Measurements from ENCODE around the gene TMEM88.
A peak's percentile ranks its signal among the peaks of the same experiment; 100 is the strongest.
"Not testable (repeated sequence)": the region's sequence is repeated elsewhere in the genome, so short reads cannot be mapped to it uniquely, and the experiment has no call there.

Gene TMEM88

GRCh38 chr17:7854851-7855659 is at the start of gene TMEM88:
TMEM88 (plus strand) TSS chr17:7855066; CDS start chr17:7855075, 9 bp downstream.
- peak; percentile 32 for DNase-seq

- no peak for DNase-seq
These were observed 48.3 kb upstream of the TMEM88 start for GRCh38 chr17:7806587-7806986.

GRCh38 chr17:7807206-7807605 is 47.7 kb upstream of the TMEM88 start:
- no peak for DNase-seq

GRCh38 chr17:7809086-7809790 is 45.6 kb upstream of the TMEM88 start:
- DNase-seq, result no peak

DNA sequence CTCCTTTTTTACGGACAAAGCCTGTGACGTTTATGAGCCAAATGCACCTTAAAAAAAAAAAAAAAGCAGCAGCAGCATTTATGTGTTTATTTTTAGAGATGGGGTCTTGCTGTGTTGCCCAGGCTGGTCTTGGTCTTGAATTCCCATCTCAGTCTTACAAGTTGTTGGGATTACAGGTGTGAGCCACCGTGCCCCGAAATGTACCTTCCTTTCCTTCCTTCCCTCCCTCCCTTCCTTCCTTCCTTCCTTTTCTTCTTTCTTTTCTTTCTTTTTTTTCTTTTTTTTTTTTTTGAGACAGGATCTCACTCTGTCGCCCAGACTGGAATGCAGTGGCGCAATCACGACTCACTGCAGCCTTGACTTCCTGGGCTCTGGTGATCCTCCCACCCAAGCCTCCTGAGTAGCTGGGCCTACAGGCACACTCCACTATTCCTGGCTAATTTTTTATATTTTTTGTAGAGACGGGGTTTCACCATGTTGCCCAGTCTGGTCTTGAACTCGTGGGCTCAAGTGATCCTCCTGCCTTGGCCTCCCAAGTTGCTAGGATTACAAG is 45.0 kb upstream of the TMEM88 start:
- DNase-seq, result not testable (repeated sequence)

DNA sequence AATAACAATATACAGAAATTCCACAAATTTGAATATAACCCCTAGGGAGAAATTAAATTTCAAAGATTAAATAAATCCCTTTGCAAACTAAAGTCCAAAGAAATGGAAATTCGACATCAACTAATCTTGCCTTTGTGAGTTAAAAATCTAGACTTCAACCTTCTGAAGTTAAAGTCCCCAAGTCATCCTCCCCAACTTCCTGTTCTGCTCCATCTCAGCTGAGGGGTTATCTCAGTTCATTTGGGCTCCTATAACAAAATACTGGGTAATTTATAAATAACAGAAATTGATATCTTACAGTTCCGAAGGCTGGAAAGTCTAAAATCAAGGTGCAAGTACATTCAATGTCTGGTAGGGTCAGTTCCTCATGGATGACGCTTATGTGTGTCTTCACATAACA is 43.6 kb upstream of the TMEM88 start:
- no peak for DNase-seq

GRCh38 chr17:7814969-7815368 is 39.9 kb upstream of the TMEM88 start:
- DNase-seq, result no peak

DNA sequence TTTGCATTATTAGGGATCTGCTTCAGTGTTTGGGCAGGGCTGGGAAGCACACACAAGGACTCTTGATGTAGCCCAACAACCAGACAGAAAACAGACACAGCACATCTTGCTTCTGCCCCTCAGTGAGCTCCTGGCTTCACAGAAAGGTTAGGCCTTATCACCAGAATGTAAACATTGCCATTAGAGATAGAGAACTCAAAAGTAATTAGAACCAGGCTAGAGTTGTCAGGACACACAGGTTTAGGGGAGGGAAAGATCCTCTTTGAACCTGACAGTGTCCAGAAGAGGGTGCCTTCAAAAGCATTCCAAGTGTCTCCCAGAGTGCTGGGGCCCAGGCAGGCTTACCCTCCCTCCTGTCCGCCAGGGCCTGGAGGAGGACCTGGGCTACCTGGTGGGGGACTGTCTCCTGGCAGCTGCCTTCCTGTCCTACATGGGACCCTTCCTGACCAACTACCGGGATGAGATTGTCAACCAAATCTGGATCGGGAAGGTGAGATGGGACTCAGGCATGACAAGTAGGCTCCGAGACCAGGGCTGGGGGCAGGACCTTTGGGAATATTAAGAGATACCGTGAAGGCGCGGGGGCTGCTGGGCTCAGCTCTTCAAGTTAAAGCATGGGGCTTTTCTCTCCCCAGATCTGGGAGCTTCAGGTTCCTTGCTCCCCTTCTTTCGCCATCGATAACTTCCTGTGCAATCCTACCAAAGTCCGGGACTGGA is 37.8 kb upstream of the TMEM88 start:
- DNase-seq, result no peak

DNA sequence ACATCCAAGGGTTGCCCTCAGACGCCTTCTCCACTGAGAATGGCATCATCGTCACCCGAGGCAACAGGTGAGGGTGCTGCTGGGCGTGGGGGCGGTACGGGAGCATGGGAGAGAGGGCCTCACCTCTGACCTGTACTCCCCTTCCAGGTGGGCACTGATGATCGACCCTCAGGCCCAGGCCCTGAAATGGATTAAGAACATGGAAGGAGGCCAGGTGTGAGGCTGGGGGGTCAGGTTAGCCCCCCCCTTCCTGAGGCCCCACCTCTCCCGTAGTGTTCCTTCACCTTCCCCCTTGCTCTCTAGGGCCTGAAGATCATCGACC is 37.3 kb upstream of the TMEM88 start:
- DNase-seq, result no peak

- DNase-seq, result no peak
These were observed 36.8 kb upstream of the TMEM88 start for GRCh38 chr17:7818026-7818425.

DNA sequence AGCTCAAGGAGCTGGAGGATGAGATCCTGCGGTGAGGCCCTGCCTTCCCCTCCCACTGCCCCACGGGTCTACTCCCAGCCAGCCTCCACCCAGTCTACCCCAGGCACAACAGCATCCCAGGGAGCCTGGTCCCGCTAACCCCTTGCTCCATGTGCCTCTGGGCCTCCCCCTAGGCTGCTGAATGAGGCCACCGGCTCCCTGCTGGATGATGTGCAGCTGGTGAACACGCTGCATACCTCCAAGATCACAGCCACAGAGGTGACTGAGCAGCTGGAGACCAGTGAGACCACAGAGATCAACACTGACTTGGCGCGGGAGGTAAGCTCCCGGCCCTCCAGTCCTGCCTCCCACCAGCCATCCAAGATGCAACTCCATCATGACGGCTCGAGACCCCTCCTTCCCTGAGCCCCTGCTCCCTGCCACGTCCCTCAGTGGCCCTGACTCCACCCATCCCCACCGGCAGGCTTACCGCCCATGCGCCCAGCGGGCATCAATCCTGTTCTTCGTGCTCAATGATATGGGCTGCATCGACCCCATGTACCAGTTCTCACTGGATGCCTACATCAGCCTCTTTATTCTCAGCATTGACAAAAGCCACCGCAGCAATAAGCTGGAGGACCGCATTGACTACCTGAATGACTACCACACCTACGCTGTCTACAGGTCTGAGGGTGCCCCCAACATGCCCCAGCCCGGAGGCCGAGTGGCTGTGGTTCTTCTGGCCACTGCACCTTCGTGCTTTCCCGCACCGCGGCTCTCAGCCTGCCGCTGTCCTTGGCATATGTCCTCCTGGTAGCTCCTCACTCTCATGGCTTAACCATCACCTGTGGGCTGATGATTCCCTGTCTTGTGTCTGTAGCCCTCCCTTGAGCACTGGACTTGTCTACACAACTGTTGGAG is 35.9 kb upstream of the TMEM88 start:
- no peak for DNase-seq

DNA sequence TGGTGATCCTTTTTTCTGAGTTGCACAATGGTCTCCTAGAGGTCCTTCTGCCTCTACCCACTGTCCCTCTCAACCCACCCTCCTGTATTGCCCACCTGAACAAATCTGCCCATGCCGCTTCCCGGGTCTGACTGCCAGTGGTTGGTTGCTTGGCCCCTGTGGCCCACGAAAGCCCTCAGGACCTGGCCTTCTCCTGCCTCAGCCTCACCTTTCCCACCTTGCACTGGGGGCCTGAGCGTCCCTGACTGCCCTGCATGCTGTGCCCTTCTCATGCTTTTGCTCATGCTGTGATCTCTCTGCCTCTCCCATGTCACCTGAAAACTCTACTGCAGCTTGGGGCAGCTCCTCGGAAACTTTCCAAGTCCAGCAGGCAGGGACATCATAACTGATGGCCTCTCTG is 34.6 kb upstream of the TMEM88 start:
- no peak for DNase-seq

- DNase-seq, result no peak
These were observed 32.7 kb upstream of the TMEM88 start for GRCh38 chr17:7822126-7822525.

DNA sequence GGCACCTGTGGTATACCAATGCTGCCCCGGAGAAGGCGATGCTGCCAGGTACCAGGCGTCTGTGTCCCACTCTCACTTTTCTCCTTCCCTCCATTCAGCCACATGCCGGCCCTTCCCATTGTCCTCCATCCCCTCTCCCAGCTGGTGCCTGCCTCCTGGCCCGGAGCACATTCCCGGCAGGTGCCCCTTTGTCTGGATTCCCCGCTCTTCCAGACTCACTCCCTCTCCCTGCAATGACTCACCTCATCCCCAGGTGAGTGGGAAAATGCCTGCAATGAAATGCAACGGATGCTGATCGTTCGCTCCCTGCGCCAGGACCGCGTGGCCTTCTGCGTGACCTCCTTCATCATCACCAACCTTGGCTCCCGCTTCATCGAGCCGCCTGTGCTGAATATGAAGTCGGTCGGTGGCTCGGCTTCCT is 31.3 kb upstream of the TMEM88 start:
- DNase-seq, result no peak

GRCh38 chr17:7824021-7824924 is 30.6 kb upstream of the TMEM88 start:
- no peak for DNase-seq

GRCh38 chr17:7825206-7825990 is 29.5 kb upstream of the TMEM88 start:
- DNase-seq, result no peak

GRCh38 chr17:7830616-7831015 is 24.2 kb upstream of the TMEM88 start:
- DNase-seq, result no peak

- no peak for DNase-seq
These were observed 23.6 kb upstream of the TMEM88 start for GRCh38 chr17:7831233-7831632.

DNA sequence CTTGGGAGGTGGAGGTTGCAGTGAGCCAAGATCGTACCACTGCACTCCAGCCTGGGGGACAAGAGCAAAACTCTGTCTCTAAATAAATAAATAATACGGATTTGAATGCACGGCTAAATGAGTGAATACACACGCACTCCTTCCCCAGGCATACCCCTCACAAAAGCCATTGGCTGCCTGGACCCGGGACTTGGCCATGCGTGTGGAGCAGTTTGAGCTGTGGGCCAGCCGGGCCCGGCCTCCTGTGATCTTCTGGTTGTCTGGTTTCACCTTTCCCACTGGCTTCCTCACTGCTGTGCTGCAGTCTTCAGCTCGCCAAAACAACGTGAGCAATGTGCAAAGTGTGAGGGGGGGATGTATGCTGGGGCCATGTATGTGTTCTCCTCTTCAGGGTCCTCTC is 22.4 kb upstream of the TMEM88 start:
- DNase-seq, result no peak

GRCh38 chr17:7833011-7833794 is 21.7 kb upstream of the TMEM88 start:
- no peak for DNase-seq
